Activated CD4-positive, CD25-positive, alpha-beta regulatory T cell treated with anti-CD3 and anti-CD28 coated beads, Interleukin-2, amount 50 U/mL, for 16 hours (primary cell): Measurements from ENCODE around the gene PLEKHA1.

Experiments used
- DNase-seq: peaks from one replicate; pipeline ENCODE4 v3.0.0-alpha.2; 2020; ENCODE audit warnings: low read depth, low spot score

The PLEKHA1 gene

GRCh38 chr10:122460891-122461293 lies 86.4 kb downstream of the PLEKHA1 start:
- no peak for DNase-seq

GRCh38 chr10:122461367-122461728 lies 86.8 kb downstream of the PLEKHA1 start, which contains the start of gene HTRA1:
Gene HTRA1 (plus strand): TSS chr10:122461553. CDS start chr10:122461653, 100 bp downstream.
- DNase-seq, result no peak

- DNase-seq, result no peak
Observed at GRCh38 chr10:122461729-122462532, 87.4 kb downstream of the PLEKHA1 start.

GRCh38 chr10:122462533-122463465 lies 88.3 kb downstream of the PLEKHA1 start:
- no peak for DNase-seq

GRCh38 chr10:122463466-122464249 lies 89.2 kb downstream of the PLEKHA1 start:
- DNase-seq, result no peak

- DNase-seq, result no peak
Observed at GRCh38 chr10:122464250-122464510, 89.7 kb downstream of the PLEKHA1 start.

- no peak for DNase-seq
Observed at GRCh38 chr10:122464586-122464985, 90.1 kb downstream of the PLEKHA1 start.

- DNase-seq, result no peak
Observed at GRCh38 chr10:122465401-122466040, 91.0 kb downstream of the PLEKHA1 start.

- DNase-seq, result no peak
Observed at GRCh38 chr10:122466951-122467381, 92.5 kb downstream of the PLEKHA1 start.

GRCh38 chr10:122467701-122468100 lies 93.2 kb downstream of the PLEKHA1 start:
- DNase-seq, result no peak

- no peak for DNase-seq
Observed at GRCh38 chr10:122468307-122468925, 93.9 kb downstream of the PLEKHA1 start.

GRCh38 chr10:122468926-122469781 lies 94.6 kb downstream of the PLEKHA1 start:
- no peak for DNase-seq

GRCh38 chr10:122469848-122470247 lies 95.3 kb downstream of the PLEKHA1 start:
- DNase-seq, result no peak

- no peak for DNase-seq
Observed at GRCh38 chr10:122471531-122472177, 97.1 kb downstream of the PLEKHA1 start.

GRCh38 chr10:122473116-122473515 lies 98.6 kb downstream of the PLEKHA1 start:
- no peak for DNase-seq

- DNase-seq, result no peak
Observed at GRCh38 chr10:122474131-122474818, 99.8 kb downstream of the PLEKHA1 start.

GRCh38 chr10:122475100-122475499 lies 100.6 kb downstream of the PLEKHA1 start:
- no peak for DNase-seq

GRCh38 chr10:122475591-122476332 lies 101.3 kb downstream of the PLEKHA1 start:
- no peak for DNase-seq
